Measurements from ENCODE around the gene HECW1.

HECW1 gene

GRCh38 chr7:43314379-43315158 lies 202.1 kb downstream of the HECW1 start:
- H2BK12ac ChIP-seq (ENCODE audit: low read length in 2 of 2) = no peak overlapping the region
- H3K4me1 ChIP-seq (ENCODE audit: control insufficient read depth, insufficient read depth, low read depth, low read length) = no peaks in the 10 kb centered on the region
- H3K4me3 ChIP-seq (ENCODE audit: insufficient read depth in 1 of 2, low read depth in 1 of 2, low read length in 2 of 2) = no peak overlapping the region
- H2BK5ac ChIP-seq (ENCODE audit: low read depth, low read length, poor library complexity, severe bottlenecking) = no peak overlapping the region
- no peak overlapping the region for H2AFZ ChIP-seq (ENCODE audit: low read depth, low read length)
- peaks cover 0 to 6% of the 10 kb centered on the region in 2 experiments for H3K27me3 ChIP-seq (ENCODE audit: control insufficient read depth in 1 of 2, insufficient read depth in 1 of 2, low read length in 2 of 2)
- H4K91ac ChIP-seq (ENCODE audit: low read length) = no peak overlapping the region
- no peak overlapping the region for H4K8ac ChIP-seq (ENCODE audit: low read length)
- no peak overlapping the region for H3K4me2 ChIP-seq (ENCODE audit: low read length, poor library complexity, severe bottlenecking)
- H3K14ac ChIP-seq (ENCODE audit: low read length in 2 of 2) = no peak overlapping the region
- H3K4ac ChIP-seq (ENCODE audit: low read depth in 1 of 2, low read length in 2 of 2) = no peak overlapping the region
- H3K23ac ChIP-seq (ENCODE audit: low read length in 2 of 2) = no peak overlapping the region
- no peak overlapping the region for H3K18ac ChIP-seq (ENCODE audit: low read depth in 1 of 2, low read length in 2 of 2)
- H3K79me1 ChIP-seq (replicated peaks; ENCODE audit: low read length, poor library complexity, severe bottlenecking) = no peaks in the 10 kb centered on the region
- H2BK120ac ChIP-seq (ENCODE audit: low read depth, low read length) = no peak overlapping the region
- no peak overlapping the region for H3K27ac ChIP-seq (ENCODE audit: low read length, poor library complexity, severe bottlenecking)
- no peak overlapping the region for H3K9ac ChIP-seq (ENCODE audit: low read length)
- no peaks in the 10 kb centered on the region for H3K9me3 ChIP-seq (ENCODE audit: control insufficient read depth, low read length)
- H2BK15ac ChIP-seq (ENCODE audit: low read depth, poor library complexity, severe bottlenecking) = no peak overlapping the region
- no peaks in the 10 kb centered on the region for H3K36me3 ChIP-seq (ENCODE audit: control insufficient read depth in 1 of 2, insufficient read depth in 2 of 2, low read depth in 1 of 2, low read length in 2 of 2)
- H2AK5ac ChIP-seq (ENCODE audit: low read length, severe bottlenecking) = no peak overlapping the region
- WGBS = 83% methylated on average over 4 of the region's 7 CpGs
- DNase-seq = no peak

GRCh38 chr7:43317075-43317474 lies 204.6 kb downstream of the HECW1 start:
- Histone ChIP-seq H3K27me3 (ENCODE audit: control insufficient read depth in 1 of 2, insufficient read depth in 1 of 2, low read length in 2 of 2) (peaks cover 0 to 6% of the 10 kb centered on the region in 2 experiments), H2AK5ac (ENCODE audit: low read length, severe bottlenecking) (no peak overlapping the region), H3K18ac (ENCODE audit: low read depth in 1 of 2, low read length in 2 of 2) (no peak overlapping the region), H2BK15ac (ENCODE audit: low read depth, poor library complexity, severe bottlenecking) (no peak overlapping the region), H3K9me3 (ENCODE audit: control insufficient read depth, low read length) (no peaks in the 10 kb centered on the region), H3K14ac (ENCODE audit: low read length in 2 of 2) (no peak overlapping the region), H4K91ac (ENCODE audit: low read length) (no peak overlapping the region), H3K23ac (ENCODE audit: low read length in 2 of 2) (no peak overlapping the region), H2BK5ac (ENCODE audit: low read depth, low read length, poor library complexity, severe bottlenecking) (no peak overlapping the region), H3K27ac (ENCODE audit: low read length, poor library complexity, severe bottlenecking) (no peak overlapping the region), H3K9ac (ENCODE audit: low read length) (no peak overlapping the region), H4K8ac (ENCODE audit: low read length) (no peak overlapping the region), H2BK120ac (ENCODE audit: low read depth, low read length) (no peak overlapping the region), H2BK12ac (ENCODE audit: low read length in 2 of 2) (no peak overlapping the region), H3K79me1 (replicated peaks; ENCODE audit: low read length, poor library complexity, severe bottlenecking) (no peaks in the 10 kb centered on the region), H3K4me1 (ENCODE audit: control insufficient read depth, insufficient read depth, low read depth, low read length) (no peaks in the 10 kb centered on the region), H3K4me3 (ENCODE audit: insufficient read depth in 1 of 2, low read depth in 1 of 2, low read length in 2 of 2) (no peak overlapping the region), H2AFZ (ENCODE audit: low read depth, low read length) (no peak overlapping the region), H3K36me3 (ENCODE audit: control insufficient read depth in 1 of 2, insufficient read depth in 2 of 2, low read depth in 1 of 2, low read length in 2 of 2) (no peaks in the 10 kb centered on the region), H3K4me2 (ENCODE audit: low read length, poor library complexity, severe bottlenecking) (no peak overlapping the region), H3K4ac (ENCODE audit: low read depth in 1 of 2, low read length in 2 of 2) (no peak overlapping the region)
- DNase-seq = no peak
- WGBS = 89% methylated on average over 5 of the region's 6 CpGs

- no peak overlapping the region for H2BK120ac ChIP-seq (ENCODE audit: low read depth, low read length)
- H4K91ac ChIP-seq (ENCODE audit: low read length) = no peak overlapping the region
- DNase-seq = no peak
- H3K4me2 ChIP-seq (ENCODE audit: low read length, poor library complexity, severe bottlenecking) = no peak overlapping the region
- no peaks in the 10 kb centered on the region for H3K4me1 ChIP-seq (ENCODE audit: control insufficient read depth, insufficient read depth, low read depth, low read length)
- peaks cover 0 to 1% of the 10 kb centered on the region in 2 experiments for H3K36me3 ChIP-seq (ENCODE audit: control insufficient read depth in 1 of 2, insufficient read depth in 2 of 2, low read depth in 1 of 2, low read length in 2 of 2)
- no peaks in the 10 kb centered on the region for H3K79me1 ChIP-seq (replicated peaks; ENCODE audit: low read length, poor library complexity, severe bottlenecking)
- H3K4ac ChIP-seq (ENCODE audit: low read depth in 1 of 2, low read length in 2 of 2) = no peak overlapping the region
- no peak overlapping the region for H3K27ac ChIP-seq (ENCODE audit: low read length, poor library complexity, severe bottlenecking)
- H2AFZ ChIP-seq (ENCODE audit: low read depth, low read length) = no peak overlapping the region
- H3K14ac ChIP-seq (ENCODE audit: low read length in 2 of 2) = no peak overlapping the region
- no peak overlapping the region for H2AK5ac ChIP-seq (ENCODE audit: low read length, severe bottlenecking)
- no peak overlapping the region for H2BK12ac ChIP-seq (ENCODE audit: low read length in 2 of 2)
- H3K4me3 ChIP-seq (ENCODE audit: insufficient read depth in 1 of 2, low read depth in 1 of 2, low read length in 2 of 2) = no peak overlapping the region
- H2BK5ac ChIP-seq (ENCODE audit: low read depth, low read length, poor library complexity, severe bottlenecking) = no peak overlapping the region
- no peak overlapping the region for H3K23ac ChIP-seq (ENCODE audit: low read length in 2 of 2)
- no peaks in the 10 kb centered on the region for H3K9me3 ChIP-seq (ENCODE audit: control insufficient read depth, low read length)
- H4K8ac ChIP-seq (ENCODE audit: low read length) = no peak overlapping the region
- H3K27me3 ChIP-seq (ENCODE audit: control insufficient read depth in 1 of 2, insufficient read depth in 1 of 2, low read length in 2 of 2) = peaks cover 0 to 6% of the 10 kb centered on the region in 2 experiments
- H3K9ac ChIP-seq (ENCODE audit: low read length) = no peak overlapping the region
- H3K18ac ChIP-seq (ENCODE audit: low read depth in 1 of 2, low read length in 2 of 2) = no peak overlapping the region
- 79% methylated on average over 3 of the region's 3 CpGs for WGBS
- no peak overlapping the region for H2BK15ac ChIP-seq (ENCODE audit: low read depth, poor library complexity, severe bottlenecking)
Observed at GRCh38 chr7:43318188-43318770, 205.8 kb downstream of the HECW1 start.

DNA sequence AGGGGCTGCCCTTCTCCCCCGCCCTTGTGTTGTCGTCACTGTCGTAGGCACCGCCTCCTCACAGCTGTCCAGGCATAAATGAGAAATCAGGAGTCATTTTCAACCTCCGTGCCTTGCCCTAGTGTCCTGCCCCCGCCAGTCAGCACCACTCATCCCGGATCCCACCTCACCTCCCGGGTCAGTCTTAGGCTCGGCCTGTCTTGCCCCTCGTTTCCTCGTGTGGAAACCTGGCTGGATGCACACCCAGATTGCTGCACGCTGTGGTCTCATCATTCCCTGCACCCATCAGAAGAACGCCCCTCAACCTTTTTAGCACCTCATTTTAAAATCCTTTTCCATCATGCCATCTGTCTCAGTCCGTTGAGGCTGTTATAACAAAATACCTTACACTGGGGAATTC lies 213.1 kb downstream of the HECW1 start:
- H3K4me2 ChIP-seq (ENCODE audit: low read length, poor library complexity, severe bottlenecking) = no peak overlapping the region
- H2BK15ac ChIP-seq (ENCODE audit: low read depth, poor library complexity, severe bottlenecking) = no peak overlapping the region
- peaks cover 0 to 19% of the 10 kb centered on the region in 2 experiments for H3K27me3 ChIP-seq (ENCODE audit: control insufficient read depth in 1 of 2, insufficient read depth in 1 of 2, low read length in 2 of 2)
- no peak overlapping the region for H3K4me3 ChIP-seq (ENCODE audit: insufficient read depth in 1 of 2, low read depth in 1 of 2, low read length in 2 of 2)
- WGBS = 86% methylated on average over 14 of the region's 14 CpGs
- H2BK120ac ChIP-seq (ENCODE audit: low read depth, low read length) = no peak overlapping the region
- no peak overlapping the region for H3K23ac ChIP-seq (ENCODE audit: low read length in 2 of 2)
- H2AFZ ChIP-seq (ENCODE audit: low read depth, low read length) = no peak overlapping the region
- H2AK5ac ChIP-seq (ENCODE audit: low read length, severe bottlenecking) = no peak overlapping the region
- H3K14ac ChIP-seq (ENCODE audit: low read length in 2 of 2) = no peak overlapping the region
- no peak overlapping the region for H3K4ac ChIP-seq (ENCODE audit: low read depth in 1 of 2, low read length in 2 of 2)
- peaks cover 4% of the 10 kb centered on the region for H3K4me1 ChIP-seq (ENCODE audit: control insufficient read depth, insufficient read depth, low read depth, low read length)
- H4K91ac ChIP-seq (ENCODE audit: low read length) = no peak overlapping the region
- no peak overlapping the region for H3K27ac ChIP-seq (ENCODE audit: low read length, poor library complexity, severe bottlenecking)
- H2BK5ac ChIP-seq (ENCODE audit: low read depth, low read length, poor library complexity, severe bottlenecking) = no peak overlapping the region
- H2BK12ac ChIP-seq (ENCODE audit: low read length in 2 of 2) = no peak overlapping the region
- H4K8ac ChIP-seq (ENCODE audit: low read length) = no peak overlapping the region
- no peaks in the 10 kb centered on the region for H3K9me3 ChIP-seq (ENCODE audit: control insufficient read depth, low read length)
- no peak for DNase-seq
- H3K79me1 ChIP-seq (replicated peaks; ENCODE audit: low read length, poor library complexity, severe bottlenecking) = no peaks in the 10 kb centered on the region
- H3K36me3 ChIP-seq (ENCODE audit: control insufficient read depth in 1 of 2, insufficient read depth in 2 of 2, low read depth in 1 of 2, low read length in 2 of 2) = peaks cover 0 to 6% of the 10 kb centered on the region in 2 experiments
- no peak overlapping the region for H3K18ac ChIP-seq (ENCODE audit: low read depth in 1 of 2, low read length in 2 of 2)
- no peak overlapping the region for H3K9ac ChIP-seq (ENCODE audit: low read length)
